ENCODE measurements around the gene SLC12A8. TPM values are rescaled to one million over a fixed set of nuclear protein-coding genes. Genes with fewer than 3 reads are reported as not detected.

Gene SLC12A8
- total and polyA plus RNA-seq, 2 of the 13 experiments (the other 11 are each of a cell fraction or from before 2014, with no cell fraction given): 0.44 to 0.71 TPM

- in situ Hi-C loops (cut with HindIII; ENCODE audit: extremely low pct_ligation_motif_present, low pct_unique_long_range_greater_than_20kb) (no loop called here), intact Hi-C loops (cut with micrococcal nuclease; ENCODE audit: unreplicated experiment) (no loop called here)
- H3K27me3 ChIP-seq (ENCODE audit: control insufficient read depth in 1 of 2, insufficient read depth in 2 of 2, low read length in 2 of 2): peaks cover 0 to 3% of the 10 kb centered on the region in 2 experiments; a peak in 2 of 5 replicates
- no peaks in the 10 kb centered on the region for H3K4me1 ChIP-seq (ENCODE audit: insufficient read depth, low read length)
- no peaks in the 10 kb centered on the region for H3K36me3 ChIP-seq (replicated peaks in 1 of 2; ENCODE audit: control insufficient read depth in 1 of 2, insufficient read depth in 2 of 2, low read length in 2 of 2)
- FAIRE-seq (no peak), ATAC-seq (peak; percentile 67), DNase-seq (ENCODE audit: low spot score) (no peak)
- WGBS (ENCODE audit: low lambda C conversion rate): 37% methylated on average over 10 of the region's 10 CpGs
- H3K79me2 ChIP-seq (ENCODE audit: insufficient read depth, low read length): no peaks in the 10 kb centered on the region
- no peak overlapping the region for H2AFZ ChIP-seq (ENCODE audit: low read length)
- no peak overlapping the region for H3K27ac ChIP-seq (ENCODE audit: extremely low read length, insufficient read depth, low read length)
- no peaks in the 10 kb centered on the region for H3K9me3 ChIP-seq (ENCODE audit: low read length)
- H4K20me1 ChIP-seq (ENCODE audit: insufficient read depth, low read length): no peaks in the 10 kb centered on the region
- TF ChIP-seq KIAA2018 (CRISPR knock-in tag; IDR thresholded peaks at IDR 0.05; ENCODE audit: borderline replicate concordance) (no peak), MAFF (IDR thresholded peaks at IDR 0.05; ENCODE audit: low read depth, low read length) (0 out of 2 replicates have a peak, but pooled peaks have one; percentile 9), FOXP4 (CRISPR knock-in tag; IDR thresholded peaks at IDR 0.05) (no peak), SIN3A (IDR thresholded peaks at IDR 0.05; ENCODE audit: borderline replicate concordance, low read depth, low read length) (no peak)
- H3K4me3 ChIP-seq (replicated peaks in 1 of 3; ENCODE audit: insufficient read depth in 1 of 3, low read depth in 2 of 3, low read length in 3 of 3): no peak overlapping the region
- no TSS peak for BruUV-seq (replicated peaks)
- ChIA-PET POLR2A (no interaction called here), CTCF (ENCODE audit: low intra/inter-chr PET ratio, low total read pairs) (no interaction called here)
- H3K9ac ChIP-seq (ENCODE audit: insufficient read depth, low read depth, low read length): no peak overlapping the region
- H3K4me2 ChIP-seq (ENCODE audit: low read depth, low read length): no peak overlapping the region
Measured at GRCh38 chr3:125186261-125186787, 26.2 kb downstream of the SLC12A8 start.

Data from HepG2 (cell line).